Measurements from ENCODE around the gene STX18.
"Not testable (repeated sequence)": the region's sequence is repeated elsewhere in the genome, so short reads cannot be mapped to it uniquely, and the experiment has no call there.

STX18 gene

GRCh38 chr4:4541661-4542570 lies at the start of gene STX18:
Gene STX18, minus strand, starts transcription at chr4:4542048. Its CDS starts 84 bp downstream, at chr4:4541964.
- peak; percentile 91 for DNase-seq (ENCODE audit: low spot score)

- no peak for DNase-seq (ENCODE audit: low spot score)
These were observed 49.2 kb upstream of the STX18 start for GRCh38 chr4:4591071-4591470.

- peak; percentile 22 for DNase-seq (ENCODE audit: low spot score)
These were observed 48.7 kb upstream of the STX18 start for GRCh38 chr4:4590546-4590945.

GRCh38 chr4:4585012-4585670 lies 43.3 kb upstream of the STX18 start:
- peak; percentile 29 for DNase-seq (ENCODE audit: low spot score)

- DNase-seq (ENCODE audit: low spot score): no peak
These were observed 41.8 kb upstream of the STX18 start for GRCh38 chr4:4583606-4584005.

- no peak for DNase-seq (ENCODE audit: low spot score)
These were observed 40.8 kb upstream of the STX18 start for GRCh38 chr4:4582653-4583052.

- DNase-seq (ENCODE audit: low spot score): no peak
These were observed 38.6 kb upstream of the STX18 start for GRCh38 chr4:4580494-4580893.

GRCh38 chr4:4578981-4579380 lies 37.1 kb upstream of the STX18 start:
- DNase-seq (ENCODE audit: low spot score): no peak

GRCh38 chr4:4577359-4577875 lies 35.6 kb upstream of the STX18 start:
- no peak for DNase-seq (ENCODE audit: low spot score)

GRCh38 chr4:4575284-4576211 lies 33.7 kb upstream of the STX18 start:
- peak; percentile 79 for DNase-seq (ENCODE audit: low spot score)

GRCh38 chr4:4574792-4575191 lies 32.9 kb upstream of the STX18 start:
- peak; percentile 62 for DNase-seq (ENCODE audit: low spot score)

GRCh38 chr4:4574052-4574451 lies 32.2 kb upstream of the STX18 start:
- no peak for DNase-seq (ENCODE audit: low spot score)

GRCh38 chr4:4572821-4573220 lies 31.0 kb upstream of the STX18 start:
- DNase-seq (ENCODE audit: low spot score): peak; percentile 17

GRCh38 chr4:4569861-4570260 lies 28.0 kb upstream of the STX18 start:
- DNase-seq (ENCODE audit: low spot score): not testable (repeated sequence)

GRCh38 chr4:4568806-4569427 lies 27.1 kb upstream of the STX18 start:
- peak; percentile 34 for DNase-seq (ENCODE audit: low spot score)

GRCh38 chr4:4566359-4566758 lies 24.5 kb upstream of the STX18 start:
- not testable (repeated sequence) for DNase-seq (ENCODE audit: low spot score)

GRCh38 chr4:4564522-4564921 lies 22.7 kb upstream of the STX18 start:
- DNase-seq (ENCODE audit: low spot score): no peak

GRCh38 chr4:4560642-4561041 lies 18.8 kb upstream of the STX18 start:
- DNase-seq (ENCODE audit: low spot score): no peak

GRCh38 chr4:4560136-4560535 lies 18.3 kb upstream of the STX18 start:
- no peak for DNase-seq (ENCODE audit: low spot score)

GRCh38 chr4:4559596-4559995 lies 17.7 kb upstream of the STX18 start:
- DNase-seq (ENCODE audit: low spot score): peak; percentile 12

- DNase-seq (ENCODE audit: low spot score): no peak
These were observed 17.0 kb upstream of the STX18 start for GRCh38 chr4:4558881-4559280.

Data from AG08396 (cell line).